Lung (tissue), 12 donors: Measurements from ENCODE around the gene COPS6. TPM values are rescaled to one million over a fixed set of nuclear protein-coding genes. Genes with fewer than 3 reads are reported as not detected.

ENCODE experiments used
- ATAC-seq: fragments of 200-7000 bp; cut with Tn5 transposase; one replicate; pipeline ENCODE4 v1.9.1; 2020; ENCODE audit warnings: moderate number of reproducible peaks; ENCODE audit not compliant: insufficient read depth, low FRiP score
- DNase-seq, 3 donors: peaks; one replicate each; pipeline ENCODE4 v3.0.0-alpha.2; 2013 to 2017
- H3K27ac ChIP-seq, 2 donors: one replicate each; pipeline ENCODE4 v1.5.1; 2013; ENCODE audit warnings: mild to moderate bottlenecking in 2 of 2, moderate library complexity in 2 of 2, control low read depth in 1 of 2, inconsistent platforms in 1 of 2, low read depth in 1 of 2, low read length in 1 of 2
- H3K27me3 ChIP-seq, 3 donors: one replicate each; pipeline ENCODE4 v1.5.1; 2013; ENCODE audit warnings: low read length in 2 of 3; ENCODE audit not compliant: control insufficient read depth in 3 of 3, insufficient read depth in 3 of 3
- H3K36me3 ChIP-seq, 4 donors: one replicate each; pipeline ENCODE4 v1.5.1; 2013; ENCODE audit warnings: low read length in 4 of 4, mild to moderate bottlenecking in 1 of 4, moderate library complexity in 1 of 4; ENCODE audit not compliant: control insufficient read depth in 4 of 4, insufficient read depth in 4 of 4
- H3K4me1 ChIP-seq, 5 donors: one replicate each; pipeline ENCODE4 v1.5.1; 2013; ENCODE audit warnings: low read length in 5 of 5, mild to moderate bottlenecking in 2 of 5, moderate library complexity in 1 of 5; ENCODE audit not compliant: control insufficient read depth in 5 of 5, insufficient read depth in 5 of 5
- H3K4me3 ChIP-seq: one replicate; pipeline ENCODE4 v1.5.1; 2013; ENCODE audit warnings: mild to moderate bottlenecking, control low read depth, moderate library complexity
- H3K9ac ChIP-seq, 2 donors: one replicate each; pipeline ENCODE4 v1.5.1; 2013; ENCODE audit warnings: low read length in 2 of 2, control low read depth in 1 of 2; ENCODE audit not compliant: insufficient read depth in 1 of 2
- H3K9me3 ChIP-seq, 4 donors: one replicate each; pipeline ENCODE4 v1.5.1; 2013; ENCODE audit warnings: low read length in 3 of 4, mild to moderate bottlenecking in 1 of 4, moderate library complexity in 1 of 4; ENCODE audit not compliant: control insufficient read depth in 4 of 4, insufficient read depth in 3 of 4
- CTCF ChIP-seq: IDR thresholded peaks from 2 replicates; pipeline ENCODE4 v1.5.1; 2012; ENCODE audit warnings: mild to moderate bottlenecking; ENCODE audit errors: control extremely low read depth, extremely low read depth
- WGBS, 2 donors: extraction: QIAGEN DNeasy Blood & Tissue Kit; methylation state at CpG; one replicate each; pipeline ENCODE4 v1.1.7; 2013; 5-methylcytosine and 5-hydroxymethylcytosine counted together
- polyA plus RNA-seq, 2 donors: library from polyadenylated mRNA; stranded (reverse); fragments of 200-250 nt; gene quantifications; one replicate each; pipeline ENCODE4 v1.2.1, GENCODE V29; 2013
- total RNA-seq, 2 donors: library from RNA; depleted of rRNA in 1 of 2; stranded (reverse); fragments of >200 nt in 1 of 2; gene quantifications; one replicate each; pipeline ENCODE4 v1.2.1, GENCODE V29; 2014 to 2021
- donor health status: control.
- donor health status: control.
- donor health status: Bipolar disorder and iron deficiency.
- donor health status: healthy.
- donor health status: DM: yes; HTN: yes; CAD: no.

Gene COPS6
- total and polyA plus RNA-seq, 4 donors, result 66.1 to 108 (median 89.9) TPM

GRCh38 chr7:100105534-100105933, 16.8 kb downstream of the COPS6 start:
- Histone ChIP-seq H3K9me3 (no peaks in the 10 kb centered on the region), H3K4me3 (no peak overlapping the region), H3K27ac (no peak overlapping the region), H3K36me3 (peaks cover 5 to 54% (median 17%) of the 10 kb centered on the region in 4 donors), H3K4me1 (peaks cover 0 to 4% (median 0%) of the 10 kb centered on the region in 5 donors), H3K9ac (no peak overlapping the region), H3K27me3 (no peaks in the 10 kb centered on the region)
- no peak for DNase-seq
- ATAC-seq, result no peak
- TF ChIP-seq CTCF, result no peak
- 94 to 96% methylated on average over 4 of the region's 4 CpGs for WGBS, 2 donors

- no peaks in the 10 kb centered on the region for H3K9me3 ChIP-seq
- H3K9ac ChIP-seq, result no peak overlapping the region
- peaks cover 0 to 4% (median 0%) of the 10 kb centered on the region in 5 donors for H3K4me1 ChIP-seq
- peaks cover 5 to 64% (median 26%) of the 10 kb centered on the region in 4 donors for H3K36me3 ChIP-seq
- no peak for DNase-seq
- no peaks in the 10 kb centered on the region for H3K27me3 ChIP-seq
- WGBS, 2 donors, result 86 to 88% methylated on average over 17 of the region's 17 CpGs
- no peak for ATAC-seq
- no peak overlapping the region for H3K27ac ChIP-seq
- H3K4me3 ChIP-seq, result no peak overlapping the region
- TF ChIP-seq CTCF, result no peak
These were observed 17.9 kb downstream of the COPS6 start for GRCh38 chr7:100106633-100107032.

GRCh38 chr7:100107125-100107737, 18.5 kb downstream of the COPS6 start:
- Histone ChIP-seq H3K9me3 (no peaks in the 10 kb centered on the region), H3K4me1 (peaks cover 0 to 4% (median 0%) of the 10 kb centered on the region in 5 donors), H3K27ac (no peak overlapping the region), H3K4me3 (no peak overlapping the region), H3K36me3 (peaks cover 5 to 68% (median 27%) of the 10 kb centered on the region in 4 donors), H3K9ac (no peak overlapping the region), H3K27me3 (no peaks in the 10 kb centered on the region)
- TF ChIP-seq CTCF, result no peak
- DNase-seq (no peak), ATAC-seq (no peak)
- WGBS, 2 donors, result 84 to 89% methylated on average over 24 to 25 of the region's 25 CpGs

GRCh38 chr7:100107890-100108289, 19.1 kb downstream of the COPS6 start:
- Histone ChIP-seq H3K9me3 (no peaks in the 10 kb centered on the region), H3K36me3 (peaks cover 5 to 71% (median 27%) of the 10 kb centered on the region in 4 donors), H3K27ac (no peak overlapping the region), H3K4me3 (no peak overlapping the region), H3K9ac (no peak overlapping the region), H3K27me3 (no peaks in the 10 kb centered on the region), H3K4me1 (no peaks in the 10 kb centered on the region)
- ATAC-seq (no peak), DNase-seq (no peak)
- WGBS, 2 donors, result 71 to 72% methylated on average over 11 of the region's 11 CpGs
- no peak for TF ChIP-seq CTCF
